NCI-H1417 (cell line): ENCODE data around the gene RAB27A.

Source experiments
- DNase-seq, 3 experiments: peaks; one replicate each; lab custom pipeline; 2025; lab: John Stamatoyannopoulos, UW

RAB27A gene

GRCh38 chr15:55222588-55222987, 67.0 kb downstream of the RAB27A start:
- no peak for DNase-seq

GRCh38 chr15:55221090-55222011, 68.3 kb downstream of the RAB27A start:
- no peak for DNase-seq

- no peak for DNase-seq
Measured at GRCh38 chr15:55220606-55221005, 69.0 kb downstream of the RAB27A start.

GRCh38 chr15:55218056-55218455, 71.6 kb downstream of the RAB27A start:
- DNase-seq, result no peak

GRCh38 chr15:55204464-55204863, 85.1 kb downstream of the RAB27A start:
- no peak for DNase-seq

- no peak for DNase-seq
Measured at GRCh38 chr15:55202206-55202605, 87.4 kb downstream of the RAB27A start.

GRCh38 chr15:55198706-55199105, 90.9 kb downstream of the RAB27A start:
- DNase-seq, result no peak

GRCh38 chr15:55197719-55198118, 91.9 kb downstream of the RAB27A start:
- no peak for DNase-seq

- DNase-seq, result peak in 1 of 3 experiments; percentile 19
Measured at GRCh38 chr15:55197362-55197705, 92.3 kb downstream of the RAB27A start.

- DNase-seq, result peak; percentile 89 to 97 (median 94)
Measured at GRCh38 chr15:55196458-55197361, 92.9 kb downstream of the RAB27A start, which contains the start of gene RSL24D1. RSL24D1 (minus strand) TSS chr15:55196941; CDS start chr15:55196890, 51 bp downstream.

GRCh38 chr15:55195996-55196395, 93.6 kb downstream of the RAB27A start:
- no peak for DNase-seq

GRCh38 chr15:55194256-55194655, 95.4 kb downstream of the RAB27A start:
- DNase-seq, result no peak

GRCh38 chr15:55186331-55186730, 103.3 kb downstream of the RAB27A start:
- no peak for DNase-seq

- no peak for DNase-seq
Measured at GRCh38 chr15:55183679-55184078, 105.9 kb downstream of the RAB27A start.

GRCh38 chr15:55179141-55179540, 110.5 kb downstream of the RAB27A start:
- no peak for DNase-seq

GRCh38 chr15:55170361-55170760, 119.3 kb downstream of the RAB27A start:
- no peak for DNase-seq

GRCh38 chr15:55168350-55168974, 121.2 kb downstream of the RAB27A start:
- peak; percentile 15 to 62 (median 43) for DNase-seq

- no peak for DNase-seq
Measured at GRCh38 chr15:55164284-55164683, 125.3 kb downstream of the RAB27A start.
